Parathyroid adenoma (tissue), 2 donors: ENCODE results near the gene AGXT2.

Experiments used
- H2AFZ ChIP-seq: fragments of 300-600 bp; sonication (generic); one replicate; pipeline ENCODE4 v1.7.0; 2017; ENCODE audit warnings: antibody characterized with exemption, mild to moderate bottlenecking
- H3K27ac ChIP-seq: fragments of 300-600 bp; sonication (generic); one replicate; pipeline ENCODE4 v1.7.0; 2017
- H3K27me3 ChIP-seq: fragments of 300-600 bp; sonication (generic); one replicate; pipeline ENCODE4 v1.7.0; 2017; ENCODE audit warnings: low read length; ENCODE audit not compliant: control insufficient read depth, insufficient read depth
- H3K36me3 ChIP-seq: fragments of 300-600 bp; sonication (generic); one replicate; pipeline ENCODE4 v1.7.0; 2017; ENCODE audit warnings: low read length; ENCODE audit not compliant: control insufficient read depth, insufficient read depth
- H3K4me1 ChIP-seq: fragments of 300-600 bp; sonication (generic); one replicate; pipeline ENCODE4 v1.7.0; 2017; ENCODE audit warnings: control low read depth
- H3K4me2 ChIP-seq: fragments of 300-600 bp; sonication (generic); one replicate; pipeline ENCODE4 v1.7.0; 2017; ENCODE audit warnings: low read length
- H3K4me3 ChIP-seq: fragments of 300-600 bp; sonication (generic); one replicate; pipeline ENCODE4 v1.7.0; 2017; ENCODE audit warnings: low read depth, low read length
- H3K79me2 ChIP-seq: fragments of 300-600 bp; sonication (generic); one replicate; pipeline ENCODE4 v1.7.0; 2017; ENCODE audit warnings: control low read depth
- H3K9ac ChIP-seq: fragments of 300-600 bp; sonication (generic); one replicate; pipeline ENCODE4 v1.7.0; 2017; ENCODE audit warnings: mild to moderate bottlenecking
- H3K9me3 ChIP-seq: fragments of 300-600 bp; sonication (generic); one replicate; pipeline ENCODE4 v1.7.0; 2017; ENCODE audit warnings: low read length; ENCODE audit not compliant: control insufficient read depth
- CTCF ChIP-seq: fragments of 300-600 bp; sonication (generic); IDR thresholded peaks from one replicate; pipeline ENCODE4 v1.7.0; 2017; ENCODE audit warnings: antibody characterized with exemption, mild to moderate bottlenecking
- donor health status: primary hyperparathyroidism.

The AGXT2 gene

GRCh38 chr5:34967540-34967939 lies 80.2 kb downstream of the AGXT2 start:
- no peak overlapping the region for H2AFZ ChIP-seq
- no peak overlapping the region for H3K4me3 ChIP-seq
- no peak overlapping the region for H3K9ac ChIP-seq
- TF ChIP-seq CTCF: no peak
- no peaks in the 10 kb centered on the region for H3K4me1 ChIP-seq
- H3K27ac ChIP-seq: no peak overlapping the region
- no peaks in the 10 kb centered on the region for H3K9me3 ChIP-seq
- no peaks in the 10 kb centered on the region for H3K27me3 ChIP-seq
- no peak overlapping the region for H3K4me2 ChIP-seq
- H3K36me3 ChIP-seq: no peaks in the 10 kb centered on the region
- H3K79me2 ChIP-seq: no peaks in the 10 kb centered on the region

- H3K4me3 ChIP-seq: no peak overlapping the region
- no peaks in the 10 kb centered on the region for H3K9me3 ChIP-seq
- H2AFZ ChIP-seq: no peak overlapping the region
- no peak overlapping the region for H3K4me2 ChIP-seq
- no peaks in the 10 kb centered on the region for H3K27me3 ChIP-seq
- H3K79me2 ChIP-seq: no peaks in the 10 kb centered on the region
- H3K27ac ChIP-seq: no peak overlapping the region
- no peak overlapping the region for H3K9ac ChIP-seq
- H3K36me3 ChIP-seq: no peaks in the 10 kb centered on the region
- peaks cover 3% of the 10 kb centered on the region for H3K4me1 ChIP-seq
- no peak for TF ChIP-seq CTCF
Observed at GRCh38 chr5:34959323-34959722, 88.4 kb downstream of the AGXT2 start.

- H3K36me3 ChIP-seq: no peaks in the 10 kb centered on the region
- peaks cover 3% of the 10 kb centered on the region for H3K4me1 ChIP-seq
- no peaks in the 10 kb centered on the region for H3K9me3 ChIP-seq
- no peak overlapping the region for H3K4me2 ChIP-seq
- TF ChIP-seq CTCF: peak; percentile 59
- H3K9ac ChIP-seq: no peak overlapping the region
- H3K79me2 ChIP-seq: no peaks in the 10 kb centered on the region
- H3K4me3 ChIP-seq: no peak overlapping the region
- H3K27me3 ChIP-seq: no peaks in the 10 kb centered on the region
- no peak overlapping the region for H2AFZ ChIP-seq
- no peak overlapping the region for H3K27ac ChIP-seq
Observed at GRCh38 chr5:34957857-34958690, 89.7 kb downstream of the AGXT2 start.

GRCh38 chr5:34957321-34957720 lies 90.4 kb downstream of the AGXT2 start:
- Histone ChIP-seq H3K27ac (no peak overlapping the region), H3K9me3 (no peaks in the 10 kb centered on the region), H3K79me2 (no peaks in the 10 kb centered on the region), H2AFZ (no peak overlapping the region), H3K4me1 (peaks cover 3% of the 10 kb centered on the region), H3K27me3 (no peaks in the 10 kb centered on the region), H3K9ac (no peak overlapping the region), H3K36me3 (no peaks in the 10 kb centered on the region), H3K4me3 (no peak overlapping the region), H3K4me2 (no peak overlapping the region)
- TF ChIP-seq CTCF: no peak
